Inflammatory macrophage treated with lipopolysaccharide for 1 hour (primary cell): ENCODE results near the gene U2AF2.

Source experiments
- DNase-seq, 2 donors: peaks; one replicate each; pipeline ENCODE4 v3.0.0-alpha.2; 2020 to 2022

The U2AF2 gene

DNA sequence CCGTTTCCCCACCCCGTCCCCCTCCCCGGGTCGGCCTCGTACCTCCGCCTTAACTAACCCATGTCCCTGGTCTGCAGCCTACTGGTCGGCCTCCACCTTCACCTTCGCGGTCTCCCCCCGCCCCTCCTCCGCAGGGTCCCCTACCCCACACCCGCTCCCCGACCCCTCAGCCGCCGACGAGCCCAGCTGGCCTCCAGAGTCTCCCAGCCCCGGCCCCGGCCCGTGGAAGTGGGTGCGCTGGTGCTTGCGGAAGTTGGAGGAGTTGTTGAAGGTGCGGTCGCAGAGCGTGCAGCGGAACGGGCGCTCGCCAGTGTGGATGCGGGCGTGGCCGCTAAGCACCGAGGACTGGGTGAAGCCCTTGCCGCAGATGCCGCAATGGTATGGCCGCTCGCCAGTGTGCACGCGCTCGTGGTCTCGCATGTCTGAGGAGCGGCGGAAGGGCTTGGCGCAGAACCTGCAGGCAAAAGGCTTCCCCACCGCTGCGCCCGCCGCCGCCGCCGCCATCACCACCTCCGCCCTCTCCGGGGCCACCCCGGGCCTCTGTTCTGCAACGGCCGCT is 33.1 kb upstream of the U2AF2 start:
- no peak for DNase-seq

DNA sequence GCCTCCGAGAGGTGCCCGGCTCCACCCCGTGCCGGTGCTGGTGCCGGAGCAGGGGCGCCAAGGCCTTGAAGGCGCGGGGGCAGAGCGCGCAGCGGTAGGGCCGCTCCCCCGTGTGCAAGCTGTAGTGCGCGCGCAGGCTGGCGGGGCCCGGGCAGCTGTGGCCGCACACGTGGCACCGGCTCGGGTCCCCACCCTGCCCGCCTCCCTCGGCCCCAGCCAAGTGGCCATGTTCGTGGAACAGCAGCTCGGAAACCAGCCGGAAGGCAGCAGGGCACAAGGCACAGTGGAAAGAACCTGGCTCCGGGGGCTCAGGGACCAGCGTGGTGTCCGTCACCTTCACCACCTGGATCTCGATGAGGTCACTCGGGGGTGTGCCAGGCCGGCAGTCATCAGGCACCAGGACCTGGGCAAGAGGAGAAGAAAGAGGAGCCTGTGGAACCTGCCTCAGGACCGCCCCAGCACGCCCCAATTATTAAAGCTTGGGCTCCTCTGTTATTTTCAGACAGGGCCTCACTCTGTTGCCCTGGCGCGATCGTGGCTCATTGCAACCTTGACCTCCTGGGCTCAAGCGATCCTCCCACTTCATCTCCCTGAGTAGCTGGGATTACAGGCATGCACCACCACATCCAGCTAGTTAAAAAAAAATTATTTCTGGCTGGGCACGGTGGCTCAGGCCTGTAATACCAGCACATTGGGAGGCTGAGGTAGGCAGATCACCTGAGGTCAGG is 32.4 kb upstream of the U2AF2 start:
- no peak for DNase-seq

DNA sequence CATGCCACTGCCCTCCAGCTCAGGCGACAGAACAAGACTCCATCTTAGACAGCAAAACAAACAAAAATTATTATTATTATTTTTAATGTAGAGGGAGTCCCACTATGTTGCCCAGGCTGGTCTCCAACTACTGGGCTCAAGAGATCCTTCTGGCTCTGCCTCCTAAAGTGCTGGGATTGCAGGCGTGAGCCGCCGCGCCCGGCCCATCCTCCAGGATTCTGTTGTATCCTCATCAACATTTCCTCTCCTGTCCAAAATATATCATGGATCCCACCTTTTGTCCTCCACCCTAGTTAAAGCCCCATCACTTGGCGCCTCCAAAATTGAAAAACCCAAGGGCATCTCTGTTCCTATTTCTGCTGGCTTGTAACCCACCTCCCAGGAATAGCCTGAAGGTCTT is 31.7 kb upstream of the U2AF2 start:
- DNase-seq, result no peak

DNA sequence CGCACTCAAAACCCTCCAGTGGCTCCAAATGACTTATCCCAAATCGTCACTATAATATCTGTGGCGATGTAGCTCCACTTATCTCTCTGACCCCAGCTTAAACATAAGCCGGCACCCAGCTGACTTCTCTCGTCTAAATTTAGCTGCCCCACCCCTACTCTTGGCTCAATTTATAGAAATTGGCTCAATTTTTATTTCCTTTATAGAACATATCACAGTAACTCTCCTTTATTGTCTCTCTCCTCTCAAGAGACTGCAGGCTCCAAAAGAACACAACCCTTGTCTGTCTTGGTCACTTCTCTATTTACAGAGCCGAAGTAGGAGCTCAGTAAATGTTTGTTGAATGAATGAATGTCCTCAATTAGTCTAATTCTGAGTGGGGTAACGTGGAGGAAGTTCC is 31.3 kb upstream of the U2AF2 start:
- DNase-seq, result no peak

DNA sequence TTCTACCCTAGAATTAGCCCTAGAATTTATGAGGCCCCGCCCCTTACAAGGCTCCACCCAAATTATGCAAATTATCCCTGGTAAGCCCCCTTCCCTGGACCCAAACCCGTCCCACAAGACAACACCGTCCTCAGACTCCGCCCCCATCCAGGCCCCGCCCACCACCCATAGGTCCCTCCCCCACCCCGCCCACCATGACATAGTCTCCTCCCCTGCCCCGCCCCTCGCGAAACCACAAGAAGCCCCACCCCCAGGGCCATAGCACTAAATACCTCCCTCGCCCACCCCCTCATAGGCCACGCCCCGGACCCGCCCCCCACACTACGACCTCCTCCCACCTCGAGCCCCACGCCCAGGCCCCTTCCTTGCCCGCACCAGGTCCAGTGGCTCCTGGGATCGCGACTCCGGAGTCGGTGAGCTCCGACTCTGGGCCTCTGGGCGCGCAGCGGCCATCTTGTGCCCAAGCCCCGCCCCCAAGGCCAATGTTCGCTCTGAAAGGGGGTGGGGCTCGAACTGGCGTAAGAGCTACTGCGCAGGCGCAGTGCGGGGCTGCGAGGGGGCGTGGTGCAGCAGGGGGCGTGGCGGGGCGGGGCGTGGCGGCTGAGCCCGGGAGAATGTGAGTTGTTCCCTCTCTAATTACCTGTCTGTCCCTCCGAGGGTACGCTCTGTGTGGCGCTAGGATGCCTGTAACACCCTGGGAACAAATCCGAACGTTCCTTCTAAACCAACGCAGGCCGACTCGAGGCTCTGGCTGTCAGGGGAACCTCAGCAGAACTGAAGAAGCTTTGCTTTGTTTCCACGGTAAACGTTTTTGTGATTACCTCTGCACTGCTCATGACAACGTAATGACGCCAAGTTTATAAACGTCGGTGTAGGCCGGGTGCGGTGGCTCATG is 30.5 kb upstream of the U2AF2 start, which contains the start of gene ZNF784:
ZNF784 (minus strand) TSS at position 458 of the 895 bp plus-strand sequence; CDS start at position 453, 5 bp downstream.
- DNase-seq, result peak; percentile 82 to 98

DNA sequence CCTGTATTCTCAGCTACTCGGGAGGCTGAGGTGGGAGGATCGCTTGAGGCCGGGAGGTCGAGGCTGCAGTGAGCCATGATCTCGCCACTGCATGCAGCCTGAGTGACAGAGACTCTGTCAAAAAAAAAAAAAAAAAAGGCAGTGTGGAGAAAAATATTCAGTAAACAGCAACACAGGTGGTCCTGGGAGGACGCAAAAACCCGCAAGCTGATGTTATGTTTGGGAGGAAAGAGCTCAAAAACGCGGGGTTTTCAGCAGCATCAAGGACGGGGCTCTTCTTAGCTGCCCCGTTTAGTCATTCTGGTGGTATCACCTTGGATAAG is 29.9 kb upstream of the U2AF2 start:
- no peak for DNase-seq

DNA sequence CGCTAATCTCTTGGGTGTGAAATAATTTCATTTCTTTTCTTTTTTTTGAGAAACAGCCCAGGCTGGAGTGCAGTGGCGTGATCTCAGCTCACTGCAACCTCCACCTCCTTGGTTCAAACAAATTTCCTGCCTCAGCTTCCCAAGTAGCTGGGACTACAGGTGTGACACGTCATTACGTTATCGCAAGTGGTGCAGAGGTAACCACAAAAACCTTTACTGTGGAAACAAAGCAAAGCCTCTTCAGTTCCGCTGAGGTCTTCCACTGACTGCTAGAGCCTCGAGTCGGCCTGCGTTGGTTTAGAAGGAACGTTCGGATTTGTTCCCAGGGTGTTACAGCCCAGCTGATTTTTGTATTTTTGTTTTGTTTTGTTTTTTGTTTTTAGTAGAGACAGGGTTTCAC is 28.5 kb upstream of the U2AF2 start:
- DNase-seq, result no peak

DNA sequence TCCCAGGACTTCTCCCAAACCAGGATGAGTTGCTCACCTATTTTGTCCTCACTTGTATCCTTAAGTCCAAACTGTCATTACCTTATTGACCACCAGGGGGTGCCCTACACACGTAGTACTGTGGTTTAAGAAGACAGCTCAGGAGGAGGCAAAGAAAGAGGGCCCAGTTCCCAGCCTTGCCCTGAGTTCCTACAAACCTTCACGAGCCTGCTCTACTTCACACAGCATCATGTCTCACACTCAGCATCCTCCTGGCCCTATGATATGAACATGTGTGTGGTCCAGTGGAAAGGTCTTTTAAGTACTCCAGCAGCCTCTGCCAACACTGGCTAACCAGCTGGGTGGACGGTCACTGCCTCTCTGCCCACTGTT is 22.4 kb upstream of the U2AF2 start:
- peak; percentile 77 to 99 for DNase-seq

DNA sequence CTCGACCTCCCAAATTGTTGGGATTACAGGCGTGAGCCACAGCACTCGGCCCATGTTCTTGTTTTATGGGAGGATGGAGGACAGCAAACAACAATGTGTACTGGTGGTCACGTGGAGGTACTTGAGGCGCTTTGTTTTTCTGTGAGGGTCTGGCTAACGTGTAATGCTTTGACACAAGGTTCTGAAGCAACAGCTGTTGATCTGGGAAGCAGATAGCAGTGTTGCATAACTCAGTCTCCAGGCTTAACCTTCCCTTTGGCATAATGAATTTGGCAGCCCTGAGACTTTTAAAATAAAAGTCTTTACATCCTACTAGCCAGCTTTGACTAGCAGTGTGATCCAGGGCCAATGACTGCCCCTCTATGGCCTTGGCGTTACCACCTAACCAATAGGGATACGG is 21.0 kb upstream of the U2AF2 start:
- DNase-seq, result no peak

DNA sequence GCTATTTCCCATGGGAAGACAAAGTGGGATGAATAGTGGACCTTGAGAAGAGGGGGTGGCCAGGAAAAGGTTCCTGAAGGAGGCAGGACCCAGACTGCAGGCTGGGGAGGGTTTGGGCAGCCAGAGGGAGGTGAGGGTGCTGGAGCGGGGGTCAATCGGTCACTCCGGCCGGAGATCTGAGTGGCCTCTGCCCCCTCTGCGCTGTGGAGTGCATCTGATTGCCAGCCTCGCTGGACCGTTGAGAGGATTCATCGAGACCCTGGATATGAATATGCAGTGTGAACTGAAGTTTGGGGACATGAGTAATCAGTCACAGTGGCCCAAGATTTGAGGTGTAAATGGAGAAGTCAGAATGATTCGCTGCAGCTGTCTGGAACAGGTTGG is 19.5 kb upstream of the U2AF2 start:
- DNase-seq, result no peak

DNA sequence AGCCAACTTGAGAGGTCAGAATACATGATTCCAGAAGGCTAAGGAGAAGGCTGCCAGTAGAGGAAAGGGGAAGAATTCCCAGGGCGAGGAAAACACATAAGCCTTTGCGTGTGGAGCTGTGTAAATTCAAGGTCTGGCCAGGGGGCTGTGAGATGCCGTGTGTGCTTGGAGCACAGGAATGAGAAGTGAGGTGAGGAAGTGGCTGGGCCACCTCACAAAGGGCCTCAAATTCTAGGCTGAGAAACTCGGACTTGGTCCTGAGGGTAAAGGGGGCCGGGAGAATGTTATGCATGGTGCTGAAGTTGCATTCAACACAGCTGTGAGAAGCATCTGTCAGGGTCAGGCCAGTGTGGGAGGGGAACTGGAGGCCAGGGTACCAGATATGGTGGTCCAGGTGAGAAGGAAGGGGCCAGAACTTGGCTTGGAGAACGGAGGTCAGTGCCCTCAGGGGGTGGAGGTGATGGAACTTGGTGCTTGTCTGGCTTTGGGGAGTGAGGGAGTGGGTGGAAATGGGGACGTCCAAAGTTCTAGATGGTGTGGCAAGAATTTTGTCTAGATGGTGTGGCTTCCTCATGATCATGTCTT is 18.9 kb upstream of the U2AF2 start:
- no peak for DNase-seq

DNA sequence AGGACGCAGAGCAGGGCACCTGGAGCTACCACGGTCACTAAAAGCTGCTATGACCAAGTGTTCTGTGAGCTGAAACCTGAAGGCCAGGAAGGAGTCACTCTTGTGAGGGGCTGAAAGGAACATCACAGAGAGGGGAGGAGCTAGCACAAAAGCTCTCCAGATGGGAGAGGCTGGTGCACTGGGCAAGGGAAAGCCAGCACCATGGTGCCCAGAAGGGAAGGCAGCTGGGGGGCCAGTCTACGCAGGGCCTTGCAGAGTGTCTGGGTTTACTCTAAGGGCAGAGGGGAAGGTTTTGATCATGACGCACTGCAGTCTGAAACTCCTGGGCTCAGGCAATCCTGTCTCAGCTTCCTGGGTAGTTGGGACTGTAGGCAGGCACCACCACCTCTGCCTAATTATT is 18.1 kb upstream of the U2AF2 start:
- no peak for DNase-seq

DNA sequence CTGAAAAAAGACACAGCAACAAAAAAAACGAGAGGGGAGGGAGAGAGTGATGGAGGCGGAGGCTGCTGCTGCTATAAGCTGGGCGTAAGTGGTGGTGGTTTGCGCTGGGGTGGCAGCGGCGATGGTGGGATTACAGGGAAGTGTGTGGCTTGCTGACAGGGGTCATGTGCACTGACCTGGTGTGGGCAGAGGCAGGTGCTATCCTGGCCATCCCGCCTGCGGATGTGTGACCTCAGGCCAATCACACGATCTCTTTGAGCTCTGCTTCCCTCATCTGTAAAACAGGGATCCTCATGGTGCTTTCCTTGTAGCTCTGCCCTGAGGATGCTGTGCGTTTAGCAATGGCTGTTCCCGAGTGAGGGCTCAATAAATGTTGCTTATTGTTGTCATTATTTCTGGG is 17.3 kb upstream of the U2AF2 start:
- DNase-seq, result no peak

DNA sequence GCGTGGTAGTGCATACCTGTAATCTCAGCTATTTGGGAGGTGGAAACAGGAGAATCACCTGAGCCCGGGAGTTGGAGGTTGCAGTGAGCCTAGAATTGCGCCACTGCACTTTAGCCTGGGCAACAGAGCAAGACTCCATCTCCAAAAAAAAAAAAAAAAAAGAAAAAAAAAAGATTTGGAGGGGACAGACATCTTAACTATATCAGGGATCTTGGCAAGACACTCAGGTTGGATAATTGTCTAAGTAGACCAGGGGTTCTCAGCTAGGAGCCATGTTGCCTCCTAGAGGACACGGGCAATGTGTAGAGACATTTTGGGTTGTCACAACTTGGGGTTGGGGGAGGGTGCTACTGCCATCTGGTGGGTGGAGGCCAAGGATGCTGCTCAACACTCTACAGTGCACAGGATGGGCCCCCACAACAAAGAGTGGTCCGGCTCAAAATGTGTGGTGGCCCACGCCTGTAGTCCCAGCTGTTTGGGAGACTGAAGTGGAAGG is 15.9 kb upstream of the U2AF2 start:
- peak; percentile 47 to 61 for DNase-seq

DNA sequence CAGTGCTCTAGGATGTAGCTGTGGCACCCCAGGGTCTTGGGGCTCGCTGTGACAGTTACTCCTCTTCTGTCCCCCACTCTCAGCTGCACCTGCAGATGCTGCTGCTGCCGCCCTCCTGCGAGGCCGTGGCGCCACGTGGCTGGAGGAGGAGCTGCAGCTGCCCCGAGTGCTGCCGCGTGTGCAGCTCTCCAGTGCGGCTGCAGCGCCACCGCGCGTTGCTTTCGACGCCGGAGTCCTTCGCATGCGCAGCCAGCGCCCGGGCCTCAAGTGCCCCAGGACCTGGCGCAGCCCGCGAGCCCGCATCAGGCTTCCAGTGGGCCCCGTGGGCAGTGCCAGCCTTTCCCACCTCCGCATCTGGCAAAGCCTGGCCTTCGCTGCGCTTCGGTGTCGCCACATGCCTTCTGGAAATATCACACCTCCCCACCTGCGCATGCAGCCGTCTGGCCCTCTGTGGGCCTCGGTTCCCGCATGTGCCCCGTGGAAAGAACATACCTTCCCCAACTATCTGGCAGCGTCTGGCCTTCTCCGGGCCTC is 14.7 kb upstream of the U2AF2 start:
- DNase-seq, result peak; percentile 42 to 47

DNA sequence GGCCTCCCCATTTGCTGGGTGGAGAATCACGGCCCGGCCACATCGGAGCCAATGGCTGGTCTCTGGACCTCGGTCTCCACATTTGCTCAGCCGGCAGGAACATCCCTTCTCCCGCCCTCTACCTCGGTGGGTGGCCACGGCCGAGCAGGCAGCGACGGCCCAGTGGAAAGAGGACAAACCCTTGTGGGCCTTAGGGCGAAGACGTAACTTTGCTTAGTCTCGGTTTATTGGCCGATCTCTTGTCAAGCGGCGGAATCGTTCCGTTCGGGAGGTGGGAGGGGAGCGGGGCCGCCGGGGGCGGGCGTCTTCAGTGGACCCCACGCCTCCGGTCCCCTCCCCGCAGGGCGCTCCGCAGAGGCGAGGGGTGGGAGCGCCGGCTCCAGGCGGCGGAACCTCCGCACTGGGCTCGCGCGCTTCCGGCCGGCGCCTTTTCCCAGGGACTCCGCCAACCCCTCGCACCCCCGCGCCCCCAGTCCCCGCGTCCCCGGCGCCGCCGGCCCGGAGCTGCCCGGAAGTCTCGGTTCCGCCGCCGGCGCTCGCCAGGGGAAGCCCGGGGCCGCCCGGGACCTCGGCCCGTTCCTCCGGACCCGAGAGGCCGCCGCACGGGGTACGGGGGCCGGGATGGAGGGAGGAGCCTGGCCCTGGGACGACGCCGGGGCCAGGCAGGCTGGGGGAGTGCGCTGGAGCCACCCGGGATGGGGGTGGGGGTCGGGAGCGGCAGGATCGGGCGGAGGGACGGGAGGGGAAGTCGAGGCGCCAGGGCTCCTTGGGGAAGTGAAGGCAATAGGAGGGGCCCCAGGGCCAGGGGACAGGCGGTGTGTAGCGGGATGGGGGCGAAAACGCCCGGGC is 14.0 kb upstream of the U2AF2 start, which contains the start of gene ZNF580:
ZNF580 (plus strand) TSS at position 426 of the 849 bp plus-strand sequence. CDS start 1,507 bp downstream, outside the sequence.
- DNase-seq, result peak in 1 of 2 donors; percentile 59

DNA sequence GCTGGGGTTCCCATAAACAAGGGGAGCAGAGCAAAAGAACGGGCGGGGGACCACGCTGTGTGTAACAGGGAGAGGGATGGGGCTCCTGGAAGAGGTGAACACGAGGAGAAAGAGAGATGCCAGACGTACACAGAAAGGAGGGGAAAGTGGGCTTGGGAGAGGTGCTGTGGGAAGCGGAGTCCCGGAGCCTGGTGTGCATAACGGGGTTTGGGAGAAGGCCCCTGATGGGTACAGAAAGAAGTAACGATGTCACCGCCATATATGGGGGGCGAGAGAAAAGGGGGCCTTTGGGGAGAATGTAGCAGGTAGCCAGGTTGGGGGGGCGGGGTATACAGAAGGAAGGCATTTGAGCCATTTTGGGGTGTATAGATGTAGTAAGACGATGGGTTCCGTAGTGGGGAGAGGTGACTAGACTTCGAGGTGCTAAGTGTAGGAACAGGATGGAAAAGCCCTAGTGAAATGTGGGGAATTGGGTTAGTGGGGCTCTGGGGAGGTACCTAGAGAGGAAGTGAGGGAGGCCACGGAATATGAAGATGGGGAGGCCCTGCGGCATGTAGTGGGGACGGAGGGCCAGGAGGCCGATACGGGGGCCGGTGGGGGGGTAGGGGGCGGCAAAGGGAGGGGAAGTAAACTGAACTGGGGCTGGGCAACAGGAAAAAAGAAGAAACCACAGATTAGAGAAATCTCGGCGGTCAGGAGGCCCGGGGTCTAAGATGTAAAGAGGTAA is 13.2 kb upstream of the U2AF2 start:
- no peak for DNase-seq

DNA sequence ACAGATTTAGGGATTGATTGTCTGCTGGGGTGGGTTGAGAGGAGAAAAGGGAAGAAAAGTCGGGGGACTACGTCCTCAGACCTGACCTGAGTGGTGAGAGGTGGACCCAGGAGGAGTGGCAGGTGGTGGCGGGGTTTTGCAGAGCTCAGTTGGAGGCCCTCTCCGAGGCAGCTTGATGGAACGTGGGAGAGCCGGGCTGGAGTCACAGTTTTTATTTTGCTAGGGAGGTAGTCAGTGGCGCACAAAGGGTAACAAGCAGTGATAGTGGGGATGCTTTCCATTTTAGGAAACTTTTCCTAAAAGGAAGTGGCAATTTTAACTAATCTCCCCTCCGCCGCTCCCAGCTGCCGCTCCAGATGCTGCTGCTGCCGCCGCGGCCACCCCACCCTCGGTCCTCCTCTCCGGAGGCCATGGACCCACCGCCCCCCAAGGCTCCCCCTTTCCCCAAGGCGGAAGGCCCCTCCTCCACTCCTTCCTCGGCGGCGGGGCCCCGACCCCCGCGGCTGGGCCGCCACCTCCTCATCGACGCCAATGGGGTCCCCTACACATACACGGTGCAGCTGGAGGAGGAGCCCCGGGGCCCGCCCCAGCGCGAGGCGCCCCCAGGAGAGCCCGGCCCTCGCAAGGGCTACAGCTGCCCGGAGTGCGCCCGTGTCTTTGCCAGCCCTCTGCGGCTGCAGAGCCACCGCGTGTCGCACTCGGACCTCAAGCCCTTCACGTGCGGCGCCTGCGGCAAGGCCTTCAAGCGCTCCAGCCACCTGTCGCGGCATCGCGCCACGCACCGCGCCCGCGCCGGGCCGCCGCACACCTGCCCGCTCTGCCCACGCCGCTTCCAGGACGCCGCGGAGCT is 12.5 kb upstream of the U2AF2 start:
- no peak for DNase-seq

DNA sequence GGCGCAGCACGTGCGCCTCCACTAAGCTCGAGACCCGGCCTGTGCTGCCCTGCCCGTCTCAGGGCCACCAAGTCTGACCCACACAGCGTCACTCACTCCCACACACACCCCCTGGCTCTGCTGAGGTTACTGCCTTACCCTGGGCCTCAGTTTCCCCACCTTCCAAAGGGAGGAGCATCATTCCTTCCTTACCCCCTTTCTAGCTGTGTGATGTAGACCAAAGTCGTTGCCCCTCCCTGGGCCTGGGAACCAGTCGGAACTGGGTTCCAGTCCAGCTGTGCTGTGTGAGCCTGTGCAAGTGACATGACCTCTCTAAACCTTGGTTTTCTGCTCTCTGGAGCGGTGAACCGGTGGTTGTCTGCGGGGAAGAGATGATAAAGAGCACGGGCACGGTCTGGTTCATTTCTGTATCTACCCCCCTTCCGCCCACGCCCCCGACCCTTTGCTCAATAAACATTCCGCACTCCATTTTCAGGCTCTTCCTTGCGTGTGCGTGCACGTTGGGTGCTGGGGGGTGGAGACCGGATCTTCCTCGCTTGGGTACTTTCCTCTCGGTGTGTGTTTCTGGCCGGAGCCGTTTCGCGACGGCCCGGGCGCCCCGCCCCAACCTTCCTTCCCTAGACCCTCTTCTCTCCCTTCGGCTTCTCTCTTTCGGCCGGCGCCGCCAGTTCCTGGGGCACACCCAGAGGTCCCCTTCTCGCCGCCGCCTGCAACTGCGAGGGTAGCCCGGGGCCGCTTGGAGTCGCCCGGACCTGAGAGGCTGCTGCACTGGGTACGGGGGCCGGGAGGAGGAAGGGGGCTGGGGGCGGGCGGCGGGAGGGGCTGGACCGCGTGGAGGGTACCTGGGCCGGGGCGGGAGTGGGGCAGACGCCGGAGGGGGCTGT is 11.6 kb upstream of the U2AF2 start, which contains the start of gene ZNF581:
ZNF581 (plus strand) TSS at position 647 of the 884 bp plus-strand sequence. CDS start 923 bp downstream, outside the sequence.
- peak; percentile 57 to 87 for DNase-seq
